ENCODE results near the gene PDE6G.

Gene PDE6G

GRCh38 chr17:81662002-81662401 is 5.7 kb upstream of the PDE6G start:
- DNase-seq (ENCODE audit: low spot score), result no peak

- DNase-seq (ENCODE audit: low spot score), result no peak
Measured at GRCh38 chr17:81660441-81660840, 4.1 kb upstream of the PDE6G start.

GRCh38 chr17:81659038-81659437 is 2.7 kb upstream of the PDE6G start:
- peak; percentile 28 for DNase-seq (ENCODE audit: low spot score)

GRCh38 chr17:81656835-81657234 is 493 bp upstream of the PDE6G start:
- no peak for DNase-seq (ENCODE audit: low spot score)

GRCh38 chr17:81655378-81656117 is 794 bp downstream of the PDE6G start:
- no peak for DNase-seq (ENCODE audit: low spot score)

- DNase-seq (ENCODE audit: low spot score), result no peak
Measured at GRCh38 chr17:81652906-81653771, 3.2 kb downstream of the PDE6G start.

- DNase-seq (ENCODE audit: low spot score), result peak; percentile 91
Measured at GRCh38 chr17:81651692-81652091, 4.7 kb downstream of the PDE6G start.

GRCh38 chr17:81650951-81651350 is 5.4 kb downstream of the PDE6G start:
- DNase-seq (ENCODE audit: low spot score), result no peak

GRCh38 chr17:81648707-81649085 is 7.6 kb downstream of the PDE6G start:
- no peak for DNase-seq (ENCODE audit: low spot score)

- DNase-seq (ENCODE audit: low spot score), result no peak
Measured at GRCh38 chr17:81648013-81648706, 8.2 kb downstream of the PDE6G start.

GRCh38 chr17:81647640-81648012 is 8.7 kb downstream of the PDE6G start:
- DNase-seq (ENCODE audit: low spot score), result no peak

- DNase-seq (ENCODE audit: low spot score), result no peak
Measured at GRCh38 chr17:81646869-81647600, 9.3 kb downstream of the PDE6G start.

- DNase-seq (ENCODE audit: low spot score), result no peak
Measured at GRCh38 chr17:81644976-81645952, 11.1 kb downstream of the PDE6G start.

GRCh38 chr17:81644496-81644895 is 11.8 kb downstream of the PDE6G start:
- DNase-seq (ENCODE audit: low spot score), result no peak

- peak; percentile 64 for DNase-seq (ENCODE audit: low spot score)
Measured at GRCh38 chr17:81641825-81642489, 14.4 kb downstream of the PDE6G start.

- no peak for DNase-seq (ENCODE audit: low spot score)
Measured at GRCh38 chr17:81640011-81640410, 16.3 kb downstream of the PDE6G start.

GRCh38 chr17:81638683-81639082 is 17.7 kb downstream of the PDE6G start:
- DNase-seq (ENCODE audit: low spot score), result no peak

- peak; percentile 88 for DNase-seq (ENCODE audit: low spot score)
Measured at GRCh38 chr17:81636505-81637288, 19.6 kb downstream of the PDE6G start, which contains the start of the genes NPLOC4 and TSPAN10. NPLOC4 (minus strand) TSS chr17:81637112; CDS start chr17:81636930, 182 bp downstream. TSPAN10 (plus strand) TSS chr17:81637196; CDS start chr17:81642413, 5,217 bp downstream.

GRCh38 chr17:81635973-81636504 is 20.3 kb downstream of the PDE6G start:
- DNase-seq (ENCODE audit: low spot score), result peak; percentile 82

Data from kidney tubule cell (primary cell).